GM23338 (cell line): ENCODE data around the gene ADRA1B. TPM values are rescaled to one million over a fixed set of nuclear protein-coding genes. Genes with fewer than 3 reads are reported as not detected.

Source experiments
- ATAC-seq: fragments of 200-7000 bp; cut with Tn5 transposase; 3 replicates; pipeline ENCODE4 v1.9.1; 2020
- DNase-seq: peaks from one replicate; pipeline ENCODE4 v3.0.0-alpha.2; 2015; ENCODE audit warnings: low spot score
- H2AFZ ChIP-seq: fragments of 200-600 bp; sonication (generic); 2 replicates; pipeline ENCODE4 v1.8.0; 2016; ENCODE audit warnings: antibody characterized with exemption, mild to moderate bottlenecking, moderate library complexity
- H3F3A ChIP-seq: fragments of 200-600 bp; sonication (generic); replicated peaks from 2 replicates; pipeline ENCODE4 v1.8.0; 2017; ENCODE audit warnings: antibody characterized with exemption, mixed run types, low read depth
- H3K27ac ChIP-seq: fragments of 200-600 bp; sonication (generic); 2 replicates; pipeline ENCODE4 v1.6.1; 2016; ENCODE audit warnings: low read depth
- H3K27me3 ChIP-seq: fragments of 200-600 bp; sonication (generic); 2 replicates; pipeline ENCODE4 v1.8.0; 2016; ENCODE audit warnings: mild to moderate bottlenecking, mixed run types, moderate library complexity; ENCODE audit not compliant: insufficient read depth
- H3K36me3 ChIP-seq: fragments of 200-600 bp; sonication (generic); 2 replicates; pipeline ENCODE4 v1.8.0; 2016; ENCODE audit warnings: mild to moderate bottlenecking; ENCODE audit not compliant: insufficient read depth
- H3K4me1 ChIP-seq: fragments of 200-600 bp; sonication (generic); 2 replicates; pipeline ENCODE4 v1.8.0; 2016; ENCODE audit warnings: mild to moderate bottlenecking, moderate library complexity; ENCODE audit not compliant: insufficient read depth
- H3K4me2 ChIP-seq: fragments of 200-600 bp; sonication (generic); 2 replicates; pipeline ENCODE4 v1.7.1; 2017; ENCODE audit warnings: mixed run types
- H3K4me3 ChIP-seq: fragments of 200-600 bp; sonication (generic); 2 replicates; pipeline ENCODE4 v1.6.1; 2016; ENCODE audit warnings: mixed run types
- H3K79me2 ChIP-seq: fragments of 200-600 bp; sonication (generic); replicated peaks from 2 replicates; pipeline ENCODE4 v1.8.0; 2017; ENCODE audit warnings: mild to moderate bottlenecking; ENCODE audit not compliant: insufficient read depth
- H3K9me2 ChIP-seq: fragments of 200-600 bp; sonication (generic); 2 replicates; pipeline ENCODE4 v1.8.0; 2017; ENCODE audit not compliant: insufficient read depth
- H4K20me1 ChIP-seq: fragments of 200-600 bp; sonication (generic); replicated peaks from 2 replicates; pipeline ENCODE4 v1.8.0; 2017; ENCODE audit warnings: mild to moderate bottlenecking; ENCODE audit not compliant: insufficient read depth
- H3K27ac Mint-ChIP-seq: 2 replicates; pipeline ENCODE4 v1.8.0; 2020; ENCODE audit warnings: inconsistent platforms, mild to moderate bottlenecking, moderate library complexity, mixed read lengths
- H3K27me3 Mint-ChIP-seq: 3 replicates; pipeline ENCODE4 v1.8.0; 2022; ENCODE audit warnings: low read depth, mild to moderate bottlenecking, moderate library complexity, mixed read lengths, inconsistent platforms; ENCODE audit not compliant: insufficient read depth, poor library complexity
- H3K36me3 Mint-ChIP-seq: 3 replicates; pipeline ENCODE4 v1.8.0; 2021; ENCODE audit warnings: low read depth, mild to moderate bottlenecking, inconsistent platforms, moderate library complexity, mixed read lengths
- H3K4me1 Mint-ChIP-seq: 3 replicates; pipeline ENCODE4 v1.8.0; 2020; ENCODE audit warnings: mild to moderate bottlenecking, inconsistent platforms, mixed read lengths
- H3K4me3 Mint-ChIP-seq: 3 replicates; pipeline ENCODE4 v1.8.0; 2021; ENCODE audit warnings: moderate library complexity, mild to moderate bottlenecking, inconsistent platforms, mixed read lengths
- H3K9me3 Mint-ChIP-seq: 3 replicates; pipeline ENCODE4 v1.8.0; 2020; ENCODE audit warnings: moderate library complexity, mild to moderate bottlenecking, inconsistent platforms, mixed read lengths
- NANOG ChIP-seq: IDR thresholded peaks from 2 replicates; pipeline ENCODE4 v1.6.1; 2016; ENCODE audit warnings: antibody characterized with exemption, borderline replicate concordance
- polyA plus RNA-seq: library from polyadenylated mRNA; unstranded; fragments of >200 nt; fragmentation: Nextera tagmentation; extraction: Ambion mirVana; gene quantifications from 2 replicates; pipeline ENCODE4 v1.2.1, GENCODE V29; 2016
- total RNA-seq: library from RNA; depleted of rRNA; stranded (reverse); fragments of >200 nt; shearing (Covaris generic); gene quantifications from 2 replicates; pipeline ENCODE4 v1.2.3, GENCODE V29; 2014
- TF ChIP-seq, protein P1 (sequence below): fragments of 250-450 bp; sonication (Bioruptor Pico); IDR thresholded peaks from 2 replicates; pipeline ENCODE4 v1.5.0; 2020; ENCODE audit warnings: mild to moderate bottlenecking, moderate library complexity
- TF ChIP-seq, protein P2 (sequence below): IDR thresholded peaks from 2 replicates; pipeline ENCODE4 v1.6.1; 2016; ENCODE audit warnings: antibody characterized with exemption

Gene ADRA1B
- total and polyA plus RNA-seq, 2 experiments from 2014 or later, result not detected

DNA sequence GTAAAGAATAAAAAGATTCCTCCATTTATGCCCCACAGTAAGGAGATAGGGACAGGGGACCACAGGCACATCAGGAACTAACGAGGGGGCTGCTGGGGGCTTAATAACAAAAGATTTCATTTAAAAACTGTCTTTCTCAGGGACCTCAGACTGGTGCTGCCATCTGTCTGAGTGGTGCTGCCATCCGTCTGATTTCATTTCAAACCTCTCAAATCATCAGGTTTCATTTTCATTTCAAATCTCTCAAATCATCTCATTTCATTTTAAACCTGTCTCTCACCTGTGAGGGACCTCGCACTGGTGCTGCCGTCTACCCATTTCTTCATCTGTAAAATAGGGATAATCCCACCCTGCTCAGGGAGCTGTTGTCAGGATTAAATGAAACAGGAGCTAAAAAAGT is 45.9 kb downstream of the ADRA1B start:
- no peaks in the 10 kb centered on the region for H3K36me3 ChIP-seq
- DNase-seq (no peak), ATAC-seq (no peak)
- no peak overlapping the region for H3K4me3 ChIP-seq
- H3K4me2 ChIP-seq, result no peak overlapping the region
- no peaks in the 10 kb centered on the region for H3K27me3 Mint-ChIP-seq
- H3K36me3 Mint-ChIP-seq, result no peaks in the 10 kb centered on the region
- no peaks in the 10 kb centered on the region for H3K9me3 Mint-ChIP-seq
- no peaks in the 10 kb centered on the region for H3F3A ChIP-seq
- H3K4me3 Mint-ChIP-seq, result no peak overlapping the region
- TF ChIP-seq NANOG, result no peak
- TF ChIP-seq, protein P1, sequence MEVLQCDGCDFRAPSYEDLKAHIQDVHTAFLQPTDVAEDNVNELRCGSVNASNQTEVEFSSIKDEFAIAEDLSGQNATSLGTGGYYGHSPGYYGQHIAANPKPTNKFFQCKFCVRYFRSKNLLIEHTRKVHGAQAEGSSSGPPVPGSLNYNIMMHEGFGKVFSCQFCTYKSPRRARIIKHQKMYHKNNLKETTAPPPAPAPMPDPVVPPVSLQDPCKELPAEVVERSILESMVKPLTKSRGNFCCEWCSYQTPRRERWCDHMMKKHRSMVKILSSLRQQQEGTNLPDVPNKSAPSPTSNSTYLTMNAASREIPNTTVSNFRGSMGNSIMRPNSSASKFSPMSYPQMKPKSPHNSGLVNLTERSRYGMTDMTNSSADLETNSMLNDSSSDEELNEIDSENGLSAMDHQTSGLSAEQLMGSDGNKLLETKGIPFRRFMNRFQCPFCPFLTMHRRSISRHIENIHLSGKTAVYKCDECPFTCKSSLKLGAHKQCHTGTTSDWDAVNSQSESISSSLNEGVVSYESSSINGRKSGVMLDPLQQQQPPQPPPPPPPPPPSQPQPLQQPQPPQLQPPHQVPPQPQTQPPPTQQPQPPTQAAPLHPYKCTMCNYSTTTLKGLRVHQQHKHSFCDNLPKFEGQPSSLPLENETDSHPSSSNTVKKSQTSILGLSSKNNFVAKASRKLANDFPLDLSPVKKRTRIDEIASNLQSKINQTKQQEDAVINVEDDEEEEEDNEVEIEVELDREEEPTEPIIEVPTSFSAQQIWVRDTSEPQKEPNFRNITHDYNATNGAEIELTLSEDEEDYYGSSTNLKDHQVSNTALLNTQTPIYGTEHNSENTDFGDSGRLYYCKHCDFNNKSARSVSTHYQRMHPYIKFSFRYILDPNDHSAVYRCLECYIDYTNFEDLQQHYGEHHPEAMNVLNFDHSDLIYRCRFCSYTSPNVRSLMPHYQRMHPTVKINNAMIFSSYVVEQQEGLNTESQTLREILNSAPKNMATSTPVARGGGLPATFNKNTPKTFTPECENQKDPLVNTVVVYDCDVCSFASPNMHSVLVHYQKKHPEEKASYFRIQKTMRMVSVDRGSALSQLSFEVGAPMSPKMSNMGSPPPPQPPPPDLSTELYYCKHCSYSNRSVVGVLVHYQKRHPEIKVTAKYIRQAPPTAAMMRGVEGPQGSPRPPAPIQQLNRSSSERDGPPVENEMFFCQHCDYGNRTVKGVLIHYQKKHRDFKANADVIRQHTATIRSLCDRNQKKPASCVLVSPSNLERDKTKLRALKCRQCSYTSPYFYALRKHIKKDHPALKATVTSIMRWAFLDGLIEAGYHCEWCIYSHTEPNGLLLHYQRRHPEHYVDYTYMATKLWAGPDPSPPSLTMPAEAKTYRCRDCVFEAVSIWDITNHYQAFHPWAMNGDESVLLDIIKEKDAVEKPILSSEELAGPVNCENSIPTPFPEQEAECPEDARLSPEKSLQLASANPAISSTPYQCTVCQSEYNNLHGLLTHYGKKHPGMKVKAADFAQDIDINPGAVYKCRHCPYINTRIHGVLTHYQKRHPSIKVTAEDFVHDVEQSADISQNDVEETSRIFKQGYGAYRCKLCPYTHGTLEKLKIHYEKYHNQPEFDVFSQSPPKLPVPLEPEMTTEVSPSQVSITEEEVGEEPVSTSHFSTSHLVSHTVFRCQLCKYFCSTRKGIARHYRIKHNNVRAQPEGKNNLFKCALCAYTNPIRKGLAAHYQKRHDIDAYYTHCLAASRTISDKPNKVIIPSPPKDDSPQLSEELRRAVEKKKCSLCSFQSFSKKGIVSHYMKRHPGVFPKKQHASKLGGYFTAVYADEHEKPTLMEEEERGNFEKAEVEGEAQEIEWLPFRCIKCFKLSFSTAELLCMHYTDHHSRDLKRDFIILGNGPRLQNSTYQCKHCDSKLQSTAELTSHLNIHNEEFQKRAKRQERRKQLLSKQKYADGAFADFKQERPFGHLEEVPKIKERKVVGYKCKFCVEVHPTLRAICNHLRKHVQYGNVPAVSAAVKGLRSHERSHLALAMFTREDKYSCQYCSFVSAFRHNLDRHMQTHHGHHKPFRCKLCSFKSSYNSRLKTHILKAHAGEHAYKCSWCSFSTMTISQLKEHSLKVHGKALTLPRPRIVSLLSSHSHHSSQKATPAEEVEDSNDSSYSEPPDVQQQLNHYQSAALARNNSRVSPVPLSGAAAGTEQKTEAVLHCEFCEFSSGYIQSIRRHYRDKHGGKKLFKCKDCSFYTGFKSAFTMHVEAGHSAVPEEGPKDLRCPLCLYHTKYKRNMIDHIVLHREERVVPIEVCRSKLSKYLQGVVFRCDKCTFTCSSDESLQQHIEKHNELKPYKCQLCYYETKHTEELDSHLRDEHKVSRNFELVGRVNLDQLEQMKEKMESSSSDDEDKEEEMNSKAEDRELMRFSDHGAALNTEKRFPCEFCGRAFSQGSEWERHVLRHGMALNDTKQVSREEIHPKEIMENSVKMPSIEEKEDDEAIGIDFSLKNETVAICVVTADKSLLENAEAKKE (CRISPR knock-in tag), result no peak
- no peaks in the 10 kb centered on the region for H3K79me2 ChIP-seq
- H3K27ac ChIP-seq, result no peak overlapping the region
- no peaks in the 10 kb centered on the region for H3K9me2 ChIP-seq
- no peaks in the 10 kb centered on the region for H3K4me1 Mint-ChIP-seq
- H2AFZ ChIP-seq, result 0 out of 2 replicates have a peak overlapping the region, but pooled peaks have one; percentile 56
- H3K27ac Mint-ChIP-seq, result no peak overlapping the region
- no peaks in the 10 kb centered on the region for H3K4me1 ChIP-seq
- no peaks in the 10 kb centered on the region for H4K20me1 ChIP-seq
- no peaks in the 10 kb centered on the region for H3K27me3 ChIP-seq

DNA sequence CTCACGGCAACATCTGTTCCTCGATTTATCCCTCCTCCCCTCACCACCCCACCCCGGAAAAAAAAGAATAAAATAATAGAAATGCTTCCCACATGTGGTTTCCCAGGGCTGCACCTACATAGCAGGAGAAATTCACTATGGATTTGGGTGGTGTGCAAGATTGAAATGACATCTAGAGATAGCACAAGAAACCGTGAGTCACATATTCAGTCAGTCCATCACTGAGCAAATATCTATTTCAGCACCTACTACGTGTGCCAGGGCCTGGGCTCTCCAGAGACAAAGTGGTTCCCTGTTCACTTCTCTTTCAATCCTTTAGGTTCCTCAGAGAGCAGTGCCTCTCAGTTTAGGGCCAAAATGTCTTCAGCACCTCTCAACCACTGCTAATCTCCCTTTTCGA is 47.7 kb downstream of the ADRA1B start:
- Histone ChIP-seq H4K20me1 (no peaks in the 10 kb centered on the region), H3K9me2 (no peaks in the 10 kb centered on the region), H3K27ac (no peak overlapping the region), H3F3A (no peaks in the 10 kb centered on the region), H3K4me2 (no peak overlapping the region), H3K4me1 (no peaks in the 10 kb centered on the region), H2AFZ (no peak overlapping the region), H3K27me3 (no peaks in the 10 kb centered on the region), H3K36me3 (no peaks in the 10 kb centered on the region), H3K79me2 (no peaks in the 10 kb centered on the region), H3K4me3 (no peak overlapping the region)
- no peak for DNase-seq
- H3K4me3 Mint-ChIP-seq, result no peak overlapping the region
- no peaks in the 10 kb centered on the region for H3K9me3 Mint-ChIP-seq
- H3K4me1 Mint-ChIP-seq, result no peaks in the 10 kb centered on the region
- ATAC-seq, result no peak
- no peak overlapping the region for H3K27ac Mint-ChIP-seq
- no peaks in the 10 kb centered on the region for H3K27me3 Mint-ChIP-seq
- no peaks in the 10 kb centered on the region for H3K36me3 Mint-ChIP-seq
- TF ChIP-seq, protein P2, sequence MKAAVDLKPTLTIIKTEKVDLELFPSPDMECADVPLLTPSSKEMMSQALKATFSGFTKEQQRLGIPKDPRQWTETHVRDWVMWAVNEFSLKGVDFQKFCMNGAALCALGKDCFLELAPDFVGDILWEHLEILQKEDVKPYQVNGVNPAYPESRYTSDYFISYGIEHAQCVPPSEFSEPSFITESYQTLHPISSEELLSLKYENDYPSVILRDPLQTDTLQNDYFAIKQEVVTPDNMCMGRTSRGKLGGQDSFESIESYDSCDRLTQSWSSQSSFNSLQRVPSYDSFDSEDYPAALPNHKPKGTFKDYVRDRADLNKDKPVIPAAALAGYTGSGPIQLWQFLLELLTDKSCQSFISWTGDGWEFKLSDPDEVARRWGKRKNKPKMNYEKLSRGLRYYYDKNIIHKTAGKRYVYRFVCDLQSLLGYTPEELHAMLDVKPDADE, result no peak
- TF ChIP-seq, protein P1 (CRISPR knock-in tag), result no peak
- TF ChIP-seq NANOG, result no peak
